Measurements from ENCODE around the gene TTLL9. TPM values are rescaled to one million over a fixed set of nuclear protein-coding genes. Genes with fewer than 3 reads are reported as not detected.

TTLL9 gene
- polyA plus RNA-seq, 1 donor from 2014 or later = 8.0 TPM

DNA sequence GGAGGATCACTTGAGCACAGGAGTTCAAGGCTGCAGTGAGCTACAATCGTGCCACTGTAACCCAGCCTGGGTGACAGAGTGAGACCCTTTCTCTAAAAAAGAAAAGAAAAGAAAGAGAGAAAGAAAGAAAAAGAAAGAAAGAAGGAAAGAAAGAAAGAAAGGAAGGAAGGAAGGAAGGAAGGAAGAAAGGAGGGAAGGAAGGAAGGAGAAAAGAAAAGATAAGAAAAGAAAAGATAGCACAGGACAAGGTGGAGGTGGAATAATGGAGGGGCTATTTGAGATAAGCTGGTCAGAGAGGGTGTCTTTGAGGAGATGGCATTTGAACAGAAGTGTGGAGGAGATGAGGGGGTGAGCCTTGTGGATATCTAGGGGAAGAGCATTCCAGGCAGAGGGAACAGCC, 84.1 kb downstream of the TTLL9 start:
- H3K9ac ChIP-seq (ENCODE audit: low read length) = no peak overlapping the region
- H2AFZ ChIP-seq (ENCODE audit: low read depth, low read length) = no peak overlapping the region
- no peaks in the 10 kb centered on the region for H4K20me1 ChIP-seq (ENCODE audit: insufficient read depth)
- H3K27ac ChIP-seq (ENCODE audit: low read length) = no peak overlapping the region
- H3K27me3 ChIP-seq (ENCODE audit: insufficient read depth, low read depth, low read length) = no peaks in the 10 kb centered on the region
- H3K4me2 ChIP-seq (ENCODE audit: low read length) = no peak overlapping the region
- H3K9me2 ChIP-seq (ENCODE audit: insufficient read depth, low read length) = no peaks in the 10 kb centered on the region
- peaks cover 22% of the 10 kb centered on the region for H3K79me2 ChIP-seq (replicated peaks; ENCODE audit: insufficient read depth, low read length)
- no peaks in the 10 kb centered on the region for H3K9me3 ChIP-seq (ENCODE audit: low read length)
- no peaks in the 10 kb centered on the region for H3F3A ChIP-seq (ENCODE audit: insufficient read depth, low read length, poor library complexity, severe bottlenecking)
- no peak overlapping the region for H3K4me3 ChIP-seq (ENCODE audit: low read length)
- TF ChIP-seq EP300 (conservative IDR thresholded peaks at IDR 0.05; ENCODE audit: poor library complexity, severe bottlenecking) (no peak), SMC3 (conservative IDR thresholded peaks at IDR 0.05; ENCODE audit: poor library complexity) (no peak), RAD21 (conservative IDR thresholded peaks at IDR 0.05) (no peak), MXI1 (conservative IDR thresholded peaks at IDR 0.05; ENCODE audit: poor library complexity, severe bottlenecking) (no peak), EZH2 (IDR thresholded peaks at IDR 0.05; ENCODE audit: borderline replicate concordance, insufficient read depth, low read length, poor library complexity, severe bottlenecking) (no peak), POLR2AphosphoS5 (IDR thresholded peaks at IDR 0.05) (no peak), TAF1 (IDR thresholded peaks at IDR 0.05; ENCODE audit: low read depth) (no peak)
- TF ChIP-seq, protein P1, sequence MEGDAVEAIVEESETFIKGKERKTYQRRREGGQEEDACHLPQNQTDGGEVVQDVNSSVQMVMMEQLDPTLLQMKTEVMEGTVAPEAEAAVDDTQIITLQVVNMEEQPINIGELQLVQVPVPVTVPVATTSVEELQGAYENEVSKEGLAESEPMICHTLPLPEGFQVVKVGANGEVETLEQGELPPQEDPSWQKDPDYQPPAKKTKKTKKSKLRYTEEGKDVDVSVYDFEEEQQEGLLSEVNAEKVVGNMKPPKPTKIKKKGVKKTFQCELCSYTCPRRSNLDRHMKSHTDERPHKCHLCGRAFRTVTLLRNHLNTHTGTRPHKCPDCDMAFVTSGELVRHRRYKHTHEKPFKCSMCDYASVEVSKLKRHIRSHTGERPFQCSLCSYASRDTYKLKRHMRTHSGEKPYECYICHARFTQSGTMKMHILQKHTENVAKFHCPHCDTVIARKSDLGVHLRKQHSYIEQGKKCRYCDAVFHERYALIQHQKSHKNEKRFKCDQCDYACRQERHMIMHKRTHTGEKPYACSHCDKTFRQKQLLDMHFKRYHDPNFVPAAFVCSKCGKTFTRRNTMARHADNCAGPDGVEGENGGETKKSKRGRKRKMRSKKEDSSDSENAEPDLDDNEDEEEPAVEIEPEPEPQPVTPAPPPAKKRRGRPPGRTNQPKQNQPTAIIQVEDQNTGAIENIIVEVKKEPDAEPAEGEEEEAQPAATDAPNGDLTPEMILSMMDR (IDR thresholded peaks at IDR 0.05; ENCODE audit: poor library complexity, severe bottlenecking) = no peak
- TF ChIP-seq, protein P2, sequence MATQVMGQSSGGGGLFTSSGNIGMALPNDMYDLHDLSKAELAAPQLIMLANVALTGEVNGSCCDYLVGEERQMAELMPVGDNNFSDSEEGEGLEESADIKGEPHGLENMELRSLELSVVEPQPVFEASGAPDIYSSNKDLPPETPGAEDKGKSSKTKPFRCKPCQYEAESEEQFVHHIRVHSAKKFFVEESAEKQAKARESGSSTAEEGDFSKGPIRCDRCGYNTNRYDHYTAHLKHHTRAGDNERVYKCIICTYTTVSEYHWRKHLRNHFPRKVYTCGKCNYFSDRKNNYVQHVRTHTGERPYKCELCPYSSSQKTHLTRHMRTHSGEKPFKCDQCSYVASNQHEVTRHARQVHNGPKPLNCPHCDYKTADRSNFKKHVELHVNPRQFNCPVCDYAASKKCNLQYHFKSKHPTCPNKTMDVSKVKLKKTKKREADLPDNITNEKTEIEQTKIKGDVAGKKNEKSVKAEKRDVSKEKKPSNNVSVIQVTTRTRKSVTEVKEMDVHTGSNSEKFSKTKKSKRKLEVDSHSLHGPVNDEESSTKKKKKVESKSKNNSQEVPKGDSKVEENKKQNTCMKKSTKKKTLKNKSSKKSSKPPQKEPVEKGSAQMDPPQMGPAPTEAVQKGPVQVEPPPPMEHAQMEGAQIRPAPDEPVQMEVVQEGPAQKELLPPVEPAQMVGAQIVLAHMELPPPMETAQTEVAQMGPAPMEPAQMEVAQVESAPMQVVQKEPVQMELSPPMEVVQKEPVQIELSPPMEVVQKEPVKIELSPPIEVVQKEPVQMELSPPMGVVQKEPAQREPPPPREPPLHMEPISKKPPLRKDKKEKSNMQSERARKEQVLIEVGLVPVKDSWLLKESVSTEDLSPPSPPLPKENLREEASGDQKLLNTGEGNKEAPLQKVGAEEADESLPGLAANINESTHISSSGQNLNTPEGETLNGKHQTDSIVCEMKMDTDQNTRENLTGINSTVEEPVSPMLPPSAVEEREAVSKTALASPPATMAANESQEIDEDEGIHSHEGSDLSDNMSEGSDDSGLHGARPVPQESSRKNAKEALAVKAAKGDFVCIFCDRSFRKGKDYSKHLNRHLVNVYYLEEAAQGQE (IDR thresholded peaks at IDR 0.05; ENCODE audit: borderline replicate concordance) = no peak
- no peaks in the 10 kb centered on the region for H3K36me3 ChIP-seq (ENCODE audit: insufficient read depth, low read length)

DNA sequence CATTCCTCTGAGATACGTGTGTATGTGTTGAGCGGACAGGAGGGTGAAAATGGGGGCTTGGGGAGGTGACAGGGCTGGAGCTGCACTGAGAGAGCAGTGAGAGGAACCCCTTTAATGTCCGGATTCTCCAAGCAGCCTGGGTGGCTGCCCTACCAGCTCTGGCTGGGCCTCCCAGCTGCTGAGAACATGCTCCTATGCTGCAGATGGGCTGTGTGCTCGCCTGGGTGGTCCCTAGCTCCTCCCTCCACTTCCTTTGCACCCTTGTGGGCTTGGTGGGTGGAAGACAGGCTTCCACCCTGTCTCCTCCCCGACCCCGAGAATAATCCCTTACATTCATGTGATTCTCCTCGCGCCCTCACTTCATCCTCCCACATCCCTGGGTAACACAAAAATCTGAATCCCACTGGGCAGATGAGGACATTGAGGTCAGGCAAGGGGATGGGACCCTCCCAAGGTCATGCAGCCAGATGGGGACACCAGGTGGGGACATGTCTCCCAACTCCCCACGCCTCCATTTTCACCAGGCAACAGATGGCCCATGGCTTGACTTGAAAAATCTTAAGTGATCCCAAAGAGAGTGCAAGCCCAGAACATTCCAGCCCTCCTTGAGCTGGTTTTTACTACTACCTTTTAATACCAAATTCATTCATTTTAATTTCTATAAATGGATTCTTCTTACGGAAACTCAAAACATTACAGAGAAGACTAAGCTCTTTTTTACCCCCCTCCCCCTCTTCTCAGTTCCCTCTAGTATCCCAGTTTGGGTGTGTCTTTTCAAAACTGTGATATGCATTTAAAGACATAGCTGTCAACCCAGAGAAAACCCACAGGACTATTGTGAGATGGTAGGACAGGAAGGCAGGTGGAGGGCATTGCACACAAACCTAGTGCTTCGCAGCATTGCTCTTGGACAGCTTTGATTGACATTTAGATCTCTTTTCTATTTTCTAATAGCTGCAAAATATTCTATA, 86.4 kb downstream of the TTLL9 start:
- no peak overlapping the region for H3K9ac ChIP-seq (ENCODE audit: low read length)
- no peaks in the 10 kb centered on the region for H3K36me3 ChIP-seq (ENCODE audit: insufficient read depth, low read length)
- no peak overlapping the region for H3K4me3 ChIP-seq (ENCODE audit: low read length)
- no peaks in the 10 kb centered on the region for H3K27me3 ChIP-seq (ENCODE audit: insufficient read depth, low read depth, low read length)
- H3K27ac ChIP-seq (ENCODE audit: low read length) = no peak overlapping the region
- H3K79me2 ChIP-seq (replicated peaks; ENCODE audit: insufficient read depth, low read length) = no peaks in the 10 kb centered on the region
- no peak for TF ChIP-seq EP300 (conservative IDR thresholded peaks at IDR 0.05; ENCODE audit: poor library complexity, severe bottlenecking)
- no peak for TF ChIP-seq TAF1 (IDR thresholded peaks at IDR 0.05; ENCODE audit: low read depth)
- no peak for TF ChIP-seq SMC3 (conservative IDR thresholded peaks at IDR 0.05; ENCODE audit: poor library complexity)
- no peak for TF ChIP-seq POLR2AphosphoS5 (IDR thresholded peaks at IDR 0.05)
- TF ChIP-seq, protein P2 (IDR thresholded peaks at IDR 0.05; ENCODE audit: borderline replicate concordance) = no peak
- no peak for TF ChIP-seq MXI1 (conservative IDR thresholded peaks at IDR 0.05; ENCODE audit: poor library complexity, severe bottlenecking)
- no peak for TF ChIP-seq RAD21 (conservative IDR thresholded peaks at IDR 0.05)
- TF ChIP-seq, protein P1 (IDR thresholded peaks at IDR 0.05; ENCODE audit: poor library complexity, severe bottlenecking) = no peak
- no peak for TF ChIP-seq EZH2 (IDR thresholded peaks at IDR 0.05; ENCODE audit: borderline replicate concordance, insufficient read depth, low read length, poor library complexity, severe bottlenecking)
- H4K20me1 ChIP-seq (ENCODE audit: insufficient read depth) = no peaks in the 10 kb centered on the region
- no peaks in the 10 kb centered on the region for H3F3A ChIP-seq (ENCODE audit: insufficient read depth, low read length, poor library complexity, severe bottlenecking)
- no peak overlapping the region for H3K4me2 ChIP-seq (ENCODE audit: low read length)
- no peak overlapping the region for H2AFZ ChIP-seq (ENCODE audit: low read depth, low read length)
- H3K9me2 ChIP-seq (ENCODE audit: insufficient read depth, low read length) = no peaks in the 10 kb centered on the region
- H3K9me3 ChIP-seq (ENCODE audit: low read length) = no peaks in the 10 kb centered on the region

All from neural cell (in vitro differentiated cells).